SK-N-MC (cell line): Measurements from ENCODE around the gene KRT34.

Experiments used
- EZH2 ChIP-seq: fragments of 200-600 bp; sonication (generic); IDR thresholded peaks from one replicate; pipeline ENCODE4 v1.6.1; 2017; ENCODE audit warnings: antibody characterized with exemption
- POLR2AphosphoS5 ChIP-seq: IDR thresholded peaks from 2 replicates; pipeline ENCODE4 v1.6.1; 2012; ENCODE audit warnings: mild to moderate bottlenecking, low read depth, low read length, borderline replicate concordance

- TF ChIP-seq POLR2AphosphoS5, result no peak
- TF ChIP-seq EZH2, result no peak
Measured at GRCh38 chr17:41420134-41420533, 38.0 kb upstream of the KRT34 start.
